HEK293 (cell line): ENCODE measurements around the gene STEAP3.

Experiments
- GFI1B ChIP-seq: fragments of 450-650 bp; formaldehyde crosslinking; IDR thresholded peaks from 2 replicates; pipeline ENCODE4 v1.5.1; 2016; ENCODE audit warnings: missing biosample characterization, missing genetic modification characterization
- MYNN ChIP-seq: fragments of 450-650 bp; formaldehyde crosslinking; IDR thresholded peaks from 2 replicates; pipeline ENCODE4 v1.5.1; 2016; ENCODE audit warnings: missing biosample characterization, missing genetic modification characterization, borderline replicate concordance
- RBAK ChIP-seq: fragments of 450-650 bp; formaldehyde crosslinking; IDR thresholded peaks from 2 replicates; pipeline ENCODE4 v1.5.1; 2016; ENCODE audit warnings: missing biosample characterization, missing genetic modification characterization
- ZBTB8A ChIP-seq: fragments of 450-650 bp; formaldehyde crosslinking; IDR thresholded peaks from 2 replicates; pipeline ENCODE4 v1.5.1; 2016; ENCODE audit warnings: missing biosample characterization, missing genetic modification characterization
- ZNF391 ChIP-seq: fragments of 450-650 bp; formaldehyde crosslinking; IDR thresholded peaks from 2 replicates; pipeline ENCODE4 v1.5.1; 2016; ENCODE audit warnings: low read depth, missing biosample characterization, missing genetic modification characterization, borderline replicate concordance
- TF ChIP-seq, protein P1 (sequence below): fragments of 450-650 bp; formaldehyde crosslinking; IDR thresholded peaks from 2 replicates; pipeline ENCODE4 v1.5.1; 2016; ENCODE audit warnings: missing biosample characterization, missing genetic modification characterization
- TF ChIP-seq, protein P2 (sequence below): fragments of 450-650 bp; formaldehyde crosslinking; IDR thresholded peaks from 2 replicates; pipeline ENCODE4 v1.5.1; 2016; ENCODE audit warnings: missing biosample characterization, missing genetic modification characterization

DNA sequence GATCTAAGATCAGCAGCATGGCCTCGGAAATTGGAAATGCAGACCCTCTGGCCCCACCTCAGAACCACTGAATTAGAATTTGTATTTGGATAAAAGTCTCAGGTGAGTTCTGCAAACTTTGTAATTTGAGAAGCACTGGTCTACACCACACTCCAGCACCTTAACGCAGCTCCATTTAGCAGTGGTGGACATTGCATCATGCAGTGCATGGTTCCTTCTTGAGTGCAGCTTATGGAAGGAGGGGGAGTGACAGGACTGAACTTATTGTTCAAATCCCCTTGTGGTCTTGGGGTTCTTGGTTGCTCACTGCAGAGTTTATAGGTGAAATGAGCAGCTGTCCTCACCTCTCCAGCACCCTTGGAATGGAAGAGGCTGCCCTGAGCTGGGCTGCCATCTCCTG, 17.4 kb upstream of the STEAP3 start:
- TF ChIP-seq, protein P1, sequence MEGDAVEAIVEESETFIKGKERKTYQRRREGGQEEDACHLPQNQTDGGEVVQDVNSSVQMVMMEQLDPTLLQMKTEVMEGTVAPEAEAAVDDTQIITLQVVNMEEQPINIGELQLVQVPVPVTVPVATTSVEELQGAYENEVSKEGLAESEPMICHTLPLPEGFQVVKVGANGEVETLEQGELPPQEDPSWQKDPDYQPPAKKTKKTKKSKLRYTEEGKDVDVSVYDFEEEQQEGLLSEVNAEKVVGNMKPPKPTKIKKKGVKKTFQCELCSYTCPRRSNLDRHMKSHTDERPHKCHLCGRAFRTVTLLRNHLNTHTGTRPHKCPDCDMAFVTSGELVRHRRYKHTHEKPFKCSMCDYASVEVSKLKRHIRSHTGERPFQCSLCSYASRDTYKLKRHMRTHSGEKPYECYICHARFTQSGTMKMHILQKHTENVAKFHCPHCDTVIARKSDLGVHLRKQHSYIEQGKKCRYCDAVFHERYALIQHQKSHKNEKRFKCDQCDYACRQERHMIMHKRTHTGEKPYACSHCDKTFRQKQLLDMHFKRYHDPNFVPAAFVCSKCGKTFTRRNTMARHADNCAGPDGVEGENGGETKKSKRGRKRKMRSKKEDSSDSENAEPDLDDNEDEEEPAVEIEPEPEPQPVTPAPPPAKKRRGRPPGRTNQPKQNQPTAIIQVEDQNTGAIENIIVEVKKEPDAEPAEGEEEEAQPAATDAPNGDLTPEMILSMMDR (tag by site-specific recombination) = no peak
- TF ChIP-seq, protein P2, sequence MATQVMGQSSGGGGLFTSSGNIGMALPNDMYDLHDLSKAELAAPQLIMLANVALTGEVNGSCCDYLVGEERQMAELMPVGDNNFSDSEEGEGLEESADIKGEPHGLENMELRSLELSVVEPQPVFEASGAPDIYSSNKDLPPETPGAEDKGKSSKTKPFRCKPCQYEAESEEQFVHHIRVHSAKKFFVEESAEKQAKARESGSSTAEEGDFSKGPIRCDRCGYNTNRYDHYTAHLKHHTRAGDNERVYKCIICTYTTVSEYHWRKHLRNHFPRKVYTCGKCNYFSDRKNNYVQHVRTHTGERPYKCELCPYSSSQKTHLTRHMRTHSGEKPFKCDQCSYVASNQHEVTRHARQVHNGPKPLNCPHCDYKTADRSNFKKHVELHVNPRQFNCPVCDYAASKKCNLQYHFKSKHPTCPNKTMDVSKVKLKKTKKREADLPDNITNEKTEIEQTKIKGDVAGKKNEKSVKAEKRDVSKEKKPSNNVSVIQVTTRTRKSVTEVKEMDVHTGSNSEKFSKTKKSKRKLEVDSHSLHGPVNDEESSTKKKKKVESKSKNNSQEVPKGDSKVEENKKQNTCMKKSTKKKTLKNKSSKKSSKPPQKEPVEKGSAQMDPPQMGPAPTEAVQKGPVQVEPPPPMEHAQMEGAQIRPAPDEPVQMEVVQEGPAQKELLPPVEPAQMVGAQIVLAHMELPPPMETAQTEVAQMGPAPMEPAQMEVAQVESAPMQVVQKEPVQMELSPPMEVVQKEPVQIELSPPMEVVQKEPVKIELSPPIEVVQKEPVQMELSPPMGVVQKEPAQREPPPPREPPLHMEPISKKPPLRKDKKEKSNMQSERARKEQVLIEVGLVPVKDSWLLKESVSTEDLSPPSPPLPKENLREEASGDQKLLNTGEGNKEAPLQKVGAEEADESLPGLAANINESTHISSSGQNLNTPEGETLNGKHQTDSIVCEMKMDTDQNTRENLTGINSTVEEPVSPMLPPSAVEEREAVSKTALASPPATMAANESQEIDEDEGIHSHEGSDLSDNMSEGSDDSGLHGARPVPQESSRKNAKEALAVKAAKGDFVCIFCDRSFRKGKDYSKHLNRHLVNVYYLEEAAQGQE = no peak
- TF ChIP-seq ZNF391 (tag by site-specific recombination) = no peak
- TF ChIP-seq ZBTB8A (tag by site-specific recombination) = no peak
- no peak for TF ChIP-seq GFI1B (tag by site-specific recombination)
- TF ChIP-seq MYNN (tag by site-specific recombination) = no peak
- TF ChIP-seq RBAK = no peak
